Central memory CD8-positive, alpha-beta T cell (primary cell): ENCODE data around the gene WDR87.
"Not testable (repeated sequence)": the region's sequence is repeated elsewhere in the genome, so short reads cannot be mapped to it uniquely, and the experiment has no call there.

ENCODE experiments used
- ATAC-seq: fragments of 150-1000 bp; cut with Tn5 transposase; replicated peaks from 2 replicates; pipeline ENCODE4 v1.10.0; 2022; ENCODE audit warnings: mild to moderate bottlenecking, moderate FRiP score, moderate number of reproducible peaks; ENCODE audit not compliant: poor library complexity, severe bottlenecking; ENCODE audit errors: extremely low read depth
- DNase-seq, 2 donors: peaks; one replicate each; pipeline ENCODE4 v3.0.0; 2021; ENCODE audit warnings: low spot score in 2 of 2
- H3K27ac Mint-ChIP-seq: one replicate; pipeline ENCODE4 v1.8.0; 2022; ENCODE audit warnings: low read depth, mild to moderate bottlenecking, moderate library complexity, mixed read lengths
- H3K27me3 Mint-ChIP-seq: one replicate; pipeline ENCODE4 v1.8.0; 2022; ENCODE audit warnings: mixed read lengths
- H3K36me3 Mint-ChIP-seq: one replicate; pipeline ENCODE4 v1.8.0; 2022; ENCODE audit warnings: mild to moderate bottlenecking, moderate library complexity, mixed read lengths; ENCODE audit not compliant: insufficient read depth
- H3K4me1 Mint-ChIP-seq: one replicate; pipeline ENCODE4 v1.8.0; 2022; ENCODE audit warnings: mixed read lengths
- H3K4me3 Mint-ChIP-seq: one replicate; pipeline ENCODE4 v1.8.0; 2022; ENCODE audit warnings: mild to moderate bottlenecking, moderate library complexity, mixed read lengths
- H3K9me3 Mint-ChIP-seq: one replicate; pipeline ENCODE4 v1.8.0; 2022; ENCODE audit warnings: mixed read lengths

The WDR87 gene

GRCh38 chr19:37926255-37926654 is 19.9 kb upstream of the WDR87 start:
- peaks cover 2% of the 10 kb centered on the region for H3K36me3 Mint-ChIP-seq
- peaks cover 7% of the 10 kb centered on the region for H3K4me1 Mint-ChIP-seq
- H3K27ac Mint-ChIP-seq = no peak overlapping the region
- H3K9me3 Mint-ChIP-seq = no peaks in the 10 kb centered on the region
- ATAC-seq = no peak
- H3K27me3 Mint-ChIP-seq = no peaks in the 10 kb centered on the region
- no peak for DNase-seq
- no peak overlapping the region for H3K4me3 Mint-ChIP-seq

GRCh38 chr19:37925212-37925611 is 18.8 kb upstream of the WDR87 start:
- H3K4me3 Mint-ChIP-seq = no peak overlapping the region
- H3K27me3 Mint-ChIP-seq = no peaks in the 10 kb centered on the region
- H3K36me3 Mint-ChIP-seq = peaks cover 5% of the 10 kb centered on the region
- no peak overlapping the region for H3K27ac Mint-ChIP-seq
- H3K4me1 Mint-ChIP-seq = peaks cover 14% of the 10 kb centered on the region
- ATAC-seq = no peak
- DNase-seq = no peak
- H3K9me3 Mint-ChIP-seq = no peaks in the 10 kb centered on the region

- not testable (repeated sequence) for H3K9me3 Mint-ChIP-seq, H3K4me3 Mint-ChIP-seq, ATAC-seq, H3K27ac Mint-ChIP-seq, H3K36me3 Mint-ChIP-seq, H3K27me3 Mint-ChIP-seq, DNase-seq
- peaks cover 14% of the 10 kb centered on the region for H3K4me1 Mint-ChIP-seq
Observed at GRCh38 chr19:37924573-37924972, 18.2 kb upstream of the WDR87 start.

GRCh38 chr19:37920591-37921450 is 14.4 kb upstream of the WDR87 start:
- no peak overlapping the region for H3K4me3 Mint-ChIP-seq
- H3K9me3 Mint-ChIP-seq = no peaks in the 10 kb centered on the region
- peak overlapping the region; percentile 65 for H3K27ac Mint-ChIP-seq
- peaks cover 7% of the 10 kb centered on the region for H3K36me3 Mint-ChIP-seq
- no peaks in the 10 kb centered on the region for H3K27me3 Mint-ChIP-seq
- DNase-seq (no peak), ATAC-seq (no peak)
- H3K4me1 Mint-ChIP-seq = peaks cover 18% of the 10 kb centered on the region

GRCh38 chr19:37914908-37915307 is 8.5 kb upstream of the WDR87 start:
- ATAC-seq (no peak), DNase-seq (no peak)
- Mint-ChIP-seq H3K27me3 (no peaks in the 10 kb centered on the region), H3K9me3 (no peaks in the 10 kb centered on the region), H3K27ac (no peak overlapping the region), H3K4me1 (peaks cover 23% of the 10 kb centered on the region), H3K36me3 (peaks cover 4% of the 10 kb centered on the region), H3K4me3 (no peak overlapping the region)

- H3K27ac Mint-ChIP-seq = no peak overlapping the region
- DNase-seq (no peak), ATAC-seq (no peak)
- H3K4me1 Mint-ChIP-seq = peaks cover 43% of the 10 kb centered on the region
- H3K27me3 Mint-ChIP-seq = no peaks in the 10 kb centered on the region
- peaks cover 5% of the 10 kb centered on the region for H3K36me3 Mint-ChIP-seq
- H3K9me3 Mint-ChIP-seq = no peaks in the 10 kb centered on the region
- H3K4me3 Mint-ChIP-seq = no peak overlapping the region
Observed at GRCh38 chr19:37909661-37910199, 3.3 kb upstream of the WDR87 start.

GRCh38 chr19:37907735-37908455 is 1.5 kb upstream of the WDR87 start:
- Mint-ChIP-seq H3K36me3 (peaks cover 3% of the 10 kb centered on the region), H3K4me1 (peaks cover 37% of the 10 kb centered on the region), H3K4me3 (peak overlapping the region; percentile 91), H3K27me3 (no peaks in the 10 kb centered on the region), H3K9me3 (no peaks in the 10 kb centered on the region), H3K27ac (peak overlapping the region; percentile 0)
- DNase-seq (no peak), ATAC-seq (no peak)

- Mint-ChIP-seq H3K36me3 (peaks cover 3% of the 10 kb centered on the region), H3K27ac (peak within 1 kb of the TSS; percentile 0), H3K27me3 (no peaks in the 10 kb centered on the region), H3K9me3 (no peaks in the 10 kb centered on the region), H3K4me1 (peaks cover 29% of the 10 kb centered on the region), H3K4me3 (peak within 1 kb of the TSS; percentile 91)
- peak; percentile 99 for ATAC-seq
- peak; percentile 81 to 82 for DNase-seq
Observed at GRCh38 chr19:37906869-37907734, 708 bp upstream of the WDR87 start, which contains the start of gene SIPA1L3. TSS of gene SIPA1L3 (plus strand) at chr19:37907208. CDS start at chr19:38081566, 174,358 bp downstream.

GRCh38 chr19:37903096-37903495 is 3.3 kb downstream of the WDR87 start:
- H3K27me3 Mint-ChIP-seq = no peaks in the 10 kb centered on the region
- peaks cover 3% of the 10 kb centered on the region for H3K36me3 Mint-ChIP-seq
- DNase-seq (no peak), ATAC-seq (no peak)
- H3K27ac Mint-ChIP-seq = no peak overlapping the region
- H3K4me3 Mint-ChIP-seq = no peak overlapping the region
- H3K9me3 Mint-ChIP-seq = no peaks in the 10 kb centered on the region
- H3K4me1 Mint-ChIP-seq = peaks cover 11% of the 10 kb centered on the region

- no peaks in the 10 kb centered on the region for H3K27me3 Mint-ChIP-seq
- no peak overlapping the region for H3K27ac Mint-ChIP-seq
- ATAC-seq = no peak
- H3K9me3 Mint-ChIP-seq = no peaks in the 10 kb centered on the region
- no peak overlapping the region for H3K4me3 Mint-ChIP-seq
- DNase-seq = peak; percentile 51 to 71
- H3K36me3 Mint-ChIP-seq = peaks cover 3% of the 10 kb centered on the region
- H3K4me1 Mint-ChIP-seq = peaks cover 8% of the 10 kb centered on the region
Observed at GRCh38 chr19:37902668-37903067, 3.7 kb downstream of the WDR87 start.

GRCh38 chr19:37899966-37900365 is 6.4 kb downstream of the WDR87 start:
- no peak for DNase-seq
- Mint-ChIP-seq H3K36me3 (no peaks in the 10 kb centered on the region), H3K9me3 (no peaks in the 10 kb centered on the region), H3K4me3 (no peak overlapping the region), H3K27ac (no peak overlapping the region), H3K4me1 (no peaks in the 10 kb centered on the region), H3K27me3 (no peaks in the 10 kb centered on the region)
- ATAC-seq = no peak

- no peak overlapping the region for H3K27ac Mint-ChIP-seq
- DNase-seq (no peak), ATAC-seq (no peak)
- no peaks in the 10 kb centered on the region for H3K36me3 Mint-ChIP-seq
- no peaks in the 10 kb centered on the region for H3K9me3 Mint-ChIP-seq
- H3K4me3 Mint-ChIP-seq = no peak overlapping the region
- no peaks in the 10 kb centered on the region for H3K27me3 Mint-ChIP-seq
- H3K4me1 Mint-ChIP-seq = no peaks in the 10 kb centered on the region
Observed at GRCh38 chr19:37899453-37899852, 6.9 kb downstream of the WDR87 start.
